Endodermal cell (in vitro differentiated cells): ENCODE data around the gene ANKRD40. TPM values are rescaled to one million over a fixed set of nuclear protein-coding genes. Genes with fewer than 3 reads are reported as not detected.

Experiments used
- DNase-seq: peaks from one replicate; pipeline ENCODE4 v3.0.0-alpha.2; 2017
- H3K27ac ChIP-seq: 2 replicates; pipeline ENCODE4 v1.5.1; 2013; ENCODE audit warnings: mild to moderate bottlenecking, low read depth, low read length, moderate library complexity
- H3K27me3 ChIP-seq: 2 replicates; pipeline ENCODE4 v1.6.1; 2013; ENCODE audit warnings: mild to moderate bottlenecking, low read length, moderate library complexity; ENCODE audit not compliant: insufficient read depth, control insufficient read depth, poor library complexity, severe bottlenecking
- H3K36me3 ChIP-seq: 2 replicates; pipeline ENCODE4 v1.7.0; 2013; ENCODE audit warnings: mild to moderate bottlenecking, low read length, moderate library complexity; ENCODE audit not compliant: control insufficient read depth, insufficient read depth
- H3K4me1 ChIP-seq: one replicate; pipeline ENCODE4 v1.7.0; 2013; ENCODE audit warnings: low read length; ENCODE audit not compliant: control insufficient read depth, insufficient read depth
- H3K4me3 ChIP-seq: 2 replicates; pipeline ENCODE4 v1.5.1; 2013; ENCODE audit warnings: mild to moderate bottlenecking, low read length, moderate library complexity
- H3K9ac ChIP-seq: 2 replicates; pipeline ENCODE4 v1.6.1; 2013; ENCODE audit warnings: mild to moderate bottlenecking, low read length, moderate library complexity; ENCODE audit not compliant: poor library complexity, severe bottlenecking; ENCODE audit errors: extremely low read depth
- H3K9me3 ChIP-seq: 2 replicates; pipeline ENCODE4 v1.6.1; 2013; ENCODE audit warnings: mild to moderate bottlenecking, low read length, moderate library complexity; ENCODE audit not compliant: control insufficient read depth
- H3K27ac Mint-ChIP-seq: 2 replicates; pipeline ENCODE4 v1.8.0; 2020; ENCODE audit warnings: mixed read lengths
- H3K27me3 Mint-ChIP-seq: 2 replicates; pipeline ENCODE4 v1.8.0; 2021; ENCODE audit warnings: mild to moderate bottlenecking, mixed read lengths; ENCODE audit not compliant: insufficient read depth
- H3K36me3 Mint-ChIP-seq: 2 replicates; pipeline ENCODE4 v1.8.0; 2020; ENCODE audit warnings: low read depth, mixed read lengths
- H3K4me1 Mint-ChIP-seq: 2 replicates; pipeline ENCODE4 v1.8.0; 2020; ENCODE audit warnings: mixed read lengths
- H3K4me3 Mint-ChIP-seq: 2 replicates; pipeline ENCODE4 v1.8.0; 2020; ENCODE audit warnings: mild to moderate bottlenecking, moderate library complexity, mixed read lengths
- H3K9me3 Mint-ChIP-seq: 2 replicates; pipeline ENCODE4 v1.8.0; 2020; ENCODE audit warnings: mild to moderate bottlenecking, mixed read lengths
- WGBS, 2 experiments: methylation state at CpG; one replicate each; pipeline versions ENCODE4 v1.1.5 to v1.1.7; 2013; ENCODE audit warnings: missing lambda C conversion rate in 2 of 2, mixed read lengths in 1 of 2; ENCODE audit not compliant: insufficient coverage in 1 of 2, insufficient read length in 1 of 2; 5-methylcytosine and 5-hydroxymethylcytosine counted together
- total RNA-seq, 2 donors: library from RNA; stranded (reverse); fragmentation: NEBNext Ultra II Directional in 1 of 2; extraction: Animal tissue kit (Norgen Biotek cat#: 25700) in 1 of 2; gene quantifications; 2 replicates in 1 of 2; 3 replicates in 1 of 2; pipeline ENCODE4 v1.2.1, GENCODE V29; 2021
- TF ChIP-seq, protein P1 (sequence below): fragments of 200-600 bp; sonication (generic); conservative IDR thresholded peaks from 2 replicates; pipeline ENCODE4 v1.5.0; 2021; ENCODE audit warnings: antibody characterized with exemption, mild to moderate bottlenecking

The ANKRD40 gene
- total RNA-seq, 2 donors from 2014 or later = 44.9 to 60.3 TPM

DNA sequence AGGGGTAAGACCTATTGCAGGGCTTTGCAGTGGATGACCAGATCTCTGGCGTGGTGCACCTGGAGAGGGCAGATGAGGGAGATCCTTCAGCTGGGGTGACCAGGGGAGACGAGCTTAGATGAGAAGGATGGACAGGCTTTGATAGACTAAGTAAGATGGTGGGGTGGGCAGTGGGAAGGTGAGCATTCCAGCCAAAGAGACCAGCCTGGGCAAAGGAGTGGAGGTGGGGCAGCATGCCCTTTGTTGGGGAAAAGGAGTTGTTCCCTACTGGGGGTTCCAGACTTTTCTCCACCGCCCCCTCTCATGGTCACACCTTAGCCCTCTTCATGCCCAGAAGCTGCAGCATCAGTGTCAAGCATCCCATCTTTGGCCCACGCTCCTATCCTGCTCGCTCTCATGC lies 27.6 kb downstream of the ANKRD40 start:
- Mint-ChIP-seq H3K9me3 (no peaks in the 10 kb centered on the region), H3K27me3 (no peaks in the 10 kb centered on the region), H3K4me3 (no peak overlapping the region), H3K27ac (no peak overlapping the region), H3K4me1 (peaks cover 12% of the 10 kb centered on the region), H3K36me3 (no peaks in the 10 kb centered on the region)
- TF ChIP-seq, protein P1, sequence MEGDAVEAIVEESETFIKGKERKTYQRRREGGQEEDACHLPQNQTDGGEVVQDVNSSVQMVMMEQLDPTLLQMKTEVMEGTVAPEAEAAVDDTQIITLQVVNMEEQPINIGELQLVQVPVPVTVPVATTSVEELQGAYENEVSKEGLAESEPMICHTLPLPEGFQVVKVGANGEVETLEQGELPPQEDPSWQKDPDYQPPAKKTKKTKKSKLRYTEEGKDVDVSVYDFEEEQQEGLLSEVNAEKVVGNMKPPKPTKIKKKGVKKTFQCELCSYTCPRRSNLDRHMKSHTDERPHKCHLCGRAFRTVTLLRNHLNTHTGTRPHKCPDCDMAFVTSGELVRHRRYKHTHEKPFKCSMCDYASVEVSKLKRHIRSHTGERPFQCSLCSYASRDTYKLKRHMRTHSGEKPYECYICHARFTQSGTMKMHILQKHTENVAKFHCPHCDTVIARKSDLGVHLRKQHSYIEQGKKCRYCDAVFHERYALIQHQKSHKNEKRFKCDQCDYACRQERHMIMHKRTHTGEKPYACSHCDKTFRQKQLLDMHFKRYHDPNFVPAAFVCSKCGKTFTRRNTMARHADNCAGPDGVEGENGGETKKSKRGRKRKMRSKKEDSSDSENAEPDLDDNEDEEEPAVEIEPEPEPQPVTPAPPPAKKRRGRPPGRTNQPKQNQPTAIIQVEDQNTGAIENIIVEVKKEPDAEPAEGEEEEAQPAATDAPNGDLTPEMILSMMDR = no peak
- H3K27ac ChIP-seq = no peak overlapping the region
- no peak overlapping the region for H3K4me3 ChIP-seq
- no peaks in the 10 kb centered on the region for H3K36me3 ChIP-seq
- H3K27me3 ChIP-seq = no peaks in the 10 kb centered on the region
- H3K4me1 ChIP-seq = peaks cover 8% of the 10 kb centered on the region
- H3K9me3 ChIP-seq = no peaks in the 10 kb centered on the region
- no peak for DNase-seq
- H3K9ac ChIP-seq = no peak overlapping the region
- 95 to 100% methylated on average over 3 to 5 of the region's 5 CpGs for WGBS, 2 experiments

DNA sequence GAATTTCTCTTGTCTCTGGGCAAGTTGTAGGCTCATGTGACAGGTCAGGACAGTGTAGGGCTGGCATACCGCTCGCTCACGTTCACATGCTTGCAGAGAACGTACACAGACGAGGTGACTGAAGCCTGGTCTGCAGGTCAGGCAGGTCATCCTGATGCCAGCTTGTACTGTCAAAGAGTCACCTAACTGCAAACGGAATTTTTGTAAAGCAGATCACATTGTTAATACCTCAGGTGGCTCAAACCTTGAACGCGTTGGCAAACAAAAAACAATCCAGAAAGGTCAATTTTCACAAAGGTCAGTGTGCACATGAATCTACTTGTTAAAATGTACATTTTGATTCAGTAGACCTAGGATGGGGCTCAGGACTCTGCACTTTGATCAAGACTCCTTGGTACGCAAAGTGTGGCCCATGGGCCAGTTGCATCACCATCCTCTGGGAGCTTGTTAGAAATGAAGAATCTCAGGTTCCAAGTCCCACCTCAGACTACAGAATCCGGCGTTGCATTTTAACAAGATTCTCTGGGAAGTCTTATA lies 28.6 kb downstream of the ANKRD40 start:
- Histone ChIP-seq H3K4me1 (peaks cover under 1% of the 10 kb centered on the region), H3K27me3 (no peaks in the 10 kb centered on the region), H3K9me3 (no peaks in the 10 kb centered on the region), H3K9ac (no peak overlapping the region), H3K4me3 (no peak overlapping the region), H3K27ac (no peak overlapping the region), H3K36me3 (no peaks in the 10 kb centered on the region)
- H3K27ac Mint-ChIP-seq = no peak overlapping the region
- no peak overlapping the region for H3K4me3 Mint-ChIP-seq
- TF ChIP-seq, protein P1 = no peak
- H3K27me3 Mint-ChIP-seq = no peaks in the 10 kb centered on the region
- WGBS, 2 experiments = 94 to 95% methylated on average over 9 to 11 of the region's 11 CpGs
- H3K4me1 Mint-ChIP-seq = peaks cover 4% of the 10 kb centered on the region
- H3K9me3 Mint-ChIP-seq = no peaks in the 10 kb centered on the region
- no peaks in the 10 kb centered on the region for H3K36me3 Mint-ChIP-seq
- DNase-seq = no peak

DNA sequence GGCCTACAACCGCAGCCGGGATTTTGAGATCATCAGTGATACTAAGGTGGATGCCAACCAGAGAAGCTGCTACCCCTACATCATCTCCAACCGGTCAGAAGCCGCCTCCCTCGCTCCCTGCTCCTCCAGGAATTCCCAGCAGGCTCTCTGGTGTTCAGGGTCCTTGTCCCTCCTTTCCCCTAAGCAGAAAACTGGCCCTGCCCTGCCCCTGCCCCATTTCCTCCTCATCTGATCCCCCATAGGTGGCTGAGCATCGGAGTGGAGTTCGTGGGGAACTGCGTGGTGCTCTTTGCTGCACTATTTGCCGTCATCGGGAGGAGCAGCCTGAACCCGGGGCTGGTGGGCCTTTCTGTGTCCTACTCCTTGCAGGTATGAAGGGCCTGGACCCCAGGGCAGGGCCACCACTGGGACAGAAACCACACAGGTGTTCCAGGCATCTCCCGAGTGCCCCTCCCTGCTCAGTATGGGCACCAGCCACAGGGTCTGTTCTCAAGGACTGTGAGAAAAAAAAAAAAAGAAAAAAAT lies 29.8 kb downstream of the ANKRD40 start:
- H3K27ac ChIP-seq = no peak overlapping the region
- 90 to 97% methylated on average over 11 to 12 of the region's 12 CpGs for WGBS, 2 experiments
- H3K36me3 ChIP-seq = no peaks in the 10 kb centered on the region
- H3K27ac Mint-ChIP-seq = no peak overlapping the region
- no peaks in the 10 kb centered on the region for H3K9me3 Mint-ChIP-seq
- H3K27me3 ChIP-seq = no peaks in the 10 kb centered on the region
- H3K4me3 ChIP-seq = no peak overlapping the region
- H3K4me1 Mint-ChIP-seq = peaks cover 4% of the 10 kb centered on the region
- H3K36me3 Mint-ChIP-seq = no peaks in the 10 kb centered on the region
- peak; percentile 44 for DNase-seq
- H3K4me3 Mint-ChIP-seq = no peak overlapping the region
- H3K9me3 ChIP-seq = no peaks in the 10 kb centered on the region
- H3K9ac ChIP-seq = no peak overlapping the region
- no peaks in the 10 kb centered on the region for H3K4me1 ChIP-seq
- H3K27me3 Mint-ChIP-seq = no peaks in the 10 kb centered on the region
- TF ChIP-seq, protein P1 = no peak
